Suprapubic skin (tissue), 4 donors: Measurements from ENCODE around the gene COL4A1.

Source experiments
- EP300 ChIP-seq: sonication (generic); formaldehyde crosslinking; IDR thresholded peaks from one replicate; pipeline ENCODE4 v1.6.1; 2017; ENCODE audit warnings: antibody characterized with exemption
- POLR2A ChIP-seq, 2 donors: fragments of 450-650 bp; IDR thresholded peaks; one replicate each; pipeline ENCODE4 v1.6.1; 2017; ENCODE audit warnings: antibody characterized with exemption in 2 of 2, mild to moderate bottlenecking in 2 of 2, moderate library complexity in 2 of 2
- POLR2AphosphoS5 ChIP-seq, 3 donors: sonication (generic); formaldehyde crosslinking; IDR thresholded peaks; one replicate each; pipeline ENCODE4 v1.6.1; 2017; ENCODE audit warnings: antibody characterized with exemption in 3 of 3
- TF ChIP-seq, protein P1 (sequence below), 2 donors: fragments of 200-600 bp in 1 of 2; fragments of 450-650 bp in 1 of 2; sonication (generic) in 1 of 2; IDR thresholded peaks; one replicate each; pipeline ENCODE4 v1.5.1; 2016 to 2019; ENCODE audit warnings: antibody characterized with exemption in 2 of 2, mild to moderate bottlenecking in 1 of 2, moderate library complexity in 1 of 2

DNA sequence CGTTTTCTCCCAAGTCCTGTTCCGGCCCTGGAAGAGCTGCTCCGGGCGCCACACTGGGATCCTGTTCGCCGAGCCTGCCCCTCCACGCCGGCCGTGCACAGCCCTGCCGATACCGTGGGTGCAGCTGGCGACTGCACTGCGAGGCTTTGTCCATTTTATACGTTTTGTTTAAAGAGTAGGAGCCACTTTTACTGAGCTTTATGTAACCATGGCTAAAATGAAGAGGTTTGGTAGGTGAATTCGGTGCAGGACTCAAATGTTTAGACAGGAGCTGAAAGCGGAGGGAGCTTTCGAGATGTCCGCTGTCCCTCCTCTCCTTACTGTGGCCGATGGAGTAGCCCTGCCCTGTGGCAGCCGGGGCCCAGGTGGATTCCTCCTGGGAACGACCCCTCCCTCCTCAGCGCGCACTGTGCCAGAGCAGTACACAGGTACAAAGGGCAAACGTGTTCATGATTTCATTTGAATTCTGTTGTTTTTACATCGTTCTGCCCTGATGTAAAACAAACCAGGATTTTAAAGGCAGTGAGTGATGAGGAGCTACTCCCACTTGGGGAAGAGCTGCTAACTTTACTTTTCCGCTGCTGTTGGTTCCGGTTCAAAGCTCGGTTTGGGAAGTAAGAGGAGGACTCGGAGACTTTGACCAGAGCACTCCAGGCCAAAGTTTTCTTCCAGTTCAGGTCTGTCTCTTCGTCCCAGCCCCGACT lies 1.9 kb upstream of the COL4A1 start:
- TF ChIP-seq, protein P1, sequence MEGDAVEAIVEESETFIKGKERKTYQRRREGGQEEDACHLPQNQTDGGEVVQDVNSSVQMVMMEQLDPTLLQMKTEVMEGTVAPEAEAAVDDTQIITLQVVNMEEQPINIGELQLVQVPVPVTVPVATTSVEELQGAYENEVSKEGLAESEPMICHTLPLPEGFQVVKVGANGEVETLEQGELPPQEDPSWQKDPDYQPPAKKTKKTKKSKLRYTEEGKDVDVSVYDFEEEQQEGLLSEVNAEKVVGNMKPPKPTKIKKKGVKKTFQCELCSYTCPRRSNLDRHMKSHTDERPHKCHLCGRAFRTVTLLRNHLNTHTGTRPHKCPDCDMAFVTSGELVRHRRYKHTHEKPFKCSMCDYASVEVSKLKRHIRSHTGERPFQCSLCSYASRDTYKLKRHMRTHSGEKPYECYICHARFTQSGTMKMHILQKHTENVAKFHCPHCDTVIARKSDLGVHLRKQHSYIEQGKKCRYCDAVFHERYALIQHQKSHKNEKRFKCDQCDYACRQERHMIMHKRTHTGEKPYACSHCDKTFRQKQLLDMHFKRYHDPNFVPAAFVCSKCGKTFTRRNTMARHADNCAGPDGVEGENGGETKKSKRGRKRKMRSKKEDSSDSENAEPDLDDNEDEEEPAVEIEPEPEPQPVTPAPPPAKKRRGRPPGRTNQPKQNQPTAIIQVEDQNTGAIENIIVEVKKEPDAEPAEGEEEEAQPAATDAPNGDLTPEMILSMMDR (IDR thresholded peaks at IDR 0.05) = no peak
- TF ChIP-seq EP300 = no peak
- no peak for TF ChIP-seq POLR2AphosphoS5 (IDR thresholded peaks at IDR 0.05)
- no peak for TF ChIP-seq POLR2A (IDR thresholded peaks at IDR 0.05)
